NCI-H2227 treated with DMSO at 0.1 percent for 48 hours (cell line): ENCODE measurements around the gene SLX9.
"Not testable (repeated sequence)": the region's sequence is repeated elsewhere in the genome, so short reads cannot be mapped to it uniquely, and the experiment has no call there.

ENCODE experiments used
- DNase-seq: peaks from one replicate; lab custom pipeline; 2025; lab: John Stamatoyannopoulos, UW

SLX9 gene

DNA sequence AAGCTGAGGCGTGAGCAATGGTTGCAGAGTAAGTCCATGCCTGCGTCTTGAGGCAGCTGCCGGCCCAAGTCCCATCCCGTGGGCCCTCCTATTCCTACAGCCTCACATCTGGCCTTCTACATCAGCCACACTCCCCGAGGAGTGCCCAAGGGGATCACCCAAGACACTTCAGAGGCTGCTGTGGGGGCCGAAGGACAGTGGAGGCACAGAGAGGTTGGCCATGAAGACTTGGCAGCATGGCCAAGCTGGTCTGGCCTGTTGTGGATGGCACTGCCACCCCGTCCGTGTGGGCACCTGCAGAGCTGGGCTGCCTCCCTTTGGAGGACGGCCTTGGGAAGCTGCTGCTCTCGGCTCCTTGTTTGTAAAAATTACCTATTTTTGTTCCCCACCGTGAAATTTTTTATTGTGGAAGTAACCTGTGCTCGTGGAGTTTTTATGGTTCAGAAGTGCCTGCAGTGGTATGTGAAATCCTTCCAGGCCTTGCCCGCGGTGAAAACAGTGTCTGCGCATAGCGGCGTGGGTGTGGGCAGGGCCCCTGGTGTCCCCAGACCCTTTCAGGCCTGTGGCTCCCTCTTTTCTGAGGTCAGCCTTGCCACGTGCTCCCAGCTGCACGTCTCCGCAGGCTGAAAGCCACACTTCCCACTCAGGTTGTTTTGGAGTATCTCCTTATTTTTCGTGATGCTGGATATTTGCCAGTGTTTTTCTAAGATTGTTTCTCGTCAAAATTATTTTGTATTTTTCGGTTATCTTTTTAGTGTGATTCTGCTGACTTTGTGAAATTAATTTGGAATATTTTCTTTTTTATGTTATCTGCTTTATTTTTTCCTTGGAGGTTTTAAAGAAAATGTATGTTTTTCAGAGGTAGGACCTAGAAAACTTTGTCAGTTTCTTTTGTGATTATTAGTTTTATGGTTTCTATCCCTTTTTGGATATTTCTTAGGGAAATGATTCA lies 20.6 kb downstream of the SLX9 start:
- no peak for DNase-seq

DNA sequence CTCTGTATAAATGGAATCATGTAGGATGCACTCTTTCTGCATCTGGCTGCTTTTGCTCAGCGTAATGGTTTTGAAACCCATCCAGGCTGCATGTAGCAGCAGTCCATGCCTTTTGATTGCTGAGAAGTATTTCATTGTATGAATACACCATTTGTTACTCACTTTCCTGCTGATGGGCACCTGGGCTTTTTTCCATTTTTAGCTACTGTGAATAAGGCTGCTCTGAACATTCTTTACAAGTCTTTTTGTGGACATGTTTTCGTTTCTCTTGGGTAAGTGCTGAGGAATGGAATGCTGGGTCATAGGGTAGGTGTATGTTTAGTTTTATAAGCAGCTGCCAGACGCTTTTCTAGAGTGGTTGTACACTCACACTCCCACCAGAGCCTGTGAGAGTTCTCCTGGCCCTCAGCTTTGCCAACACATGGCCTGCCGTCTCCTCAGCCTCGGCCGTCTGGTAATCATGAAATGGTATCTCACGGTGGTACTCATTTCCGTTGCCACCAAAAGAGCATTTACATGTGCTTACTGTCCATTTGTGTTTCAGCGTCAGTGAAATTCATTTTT lies 22.7 kb downstream of the SLX9 start:
- no peak for DNase-seq

DNA sequence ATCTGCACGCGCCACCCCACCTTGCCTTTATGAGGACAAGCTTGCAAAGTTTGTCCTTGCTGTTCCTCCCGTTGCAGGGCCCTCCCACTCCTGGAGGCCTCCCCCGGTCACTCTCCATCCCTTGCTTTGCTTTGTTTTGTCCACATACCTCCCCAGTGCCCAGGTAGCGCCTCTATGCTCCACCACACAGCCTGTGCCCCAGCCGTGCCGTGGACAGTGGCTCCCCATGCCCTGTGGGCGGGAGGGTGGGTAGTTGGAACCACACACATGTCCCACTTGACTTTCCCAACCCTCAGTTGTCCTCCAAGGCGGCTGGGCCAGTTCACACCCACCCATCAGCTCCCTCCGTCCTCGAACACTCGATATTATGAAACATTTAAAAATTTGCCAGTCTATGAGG lies 24.6 kb downstream of the SLX9 start:
- no peak for DNase-seq

DNA sequence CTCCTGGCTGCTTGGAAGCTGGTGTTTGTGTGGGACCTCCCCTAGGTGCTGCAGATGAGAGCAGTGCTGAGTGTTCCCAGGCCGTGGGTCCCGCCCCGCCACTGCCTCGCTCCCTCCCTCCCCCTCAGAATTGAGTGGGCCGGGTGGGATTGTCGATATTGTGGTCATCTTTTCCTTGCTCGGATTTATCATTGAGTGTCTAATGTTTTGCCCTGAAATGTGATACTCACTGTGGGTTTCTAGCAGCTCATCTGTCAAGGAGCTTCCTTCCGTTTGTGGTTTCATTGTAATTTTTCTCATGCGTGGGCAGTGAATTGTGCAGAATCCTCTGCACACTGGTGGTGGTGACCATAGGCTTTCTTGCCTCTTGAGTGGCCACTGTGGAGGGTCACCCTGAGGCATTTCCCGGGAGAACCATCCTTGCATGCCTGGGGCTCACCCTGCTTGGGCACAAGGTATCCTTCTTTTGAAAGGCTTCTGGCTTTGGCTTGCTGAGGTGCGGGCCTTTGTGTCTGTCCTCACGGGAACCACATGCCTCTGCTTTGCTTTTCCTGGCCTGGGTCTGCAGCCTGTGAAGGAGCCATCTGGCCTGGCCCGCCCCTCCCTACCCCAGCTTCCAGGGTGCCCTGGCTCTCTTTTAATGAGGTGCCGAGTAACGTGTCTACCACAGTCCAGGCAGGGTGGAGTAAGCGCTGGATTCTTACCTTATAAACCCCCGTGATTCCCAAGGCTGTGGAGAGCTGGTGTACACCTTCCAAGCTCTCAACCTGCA lies 25.6 kb downstream of the SLX9 start:
- DNase-seq = no peak

- peak; percentile 87 for DNase-seq
These were observed 26.6 kb downstream of the SLX9 start for GRCh38 chr21:44966135-44967081.

- no peak for DNase-seq
These were observed 27.5 kb downstream of the SLX9 start for GRCh38 chr21:44967082-44968047.

- no peak for DNase-seq
These were observed 29.3 kb downstream of the SLX9 start for GRCh38 chr21:44969066-44969670.

DNA sequence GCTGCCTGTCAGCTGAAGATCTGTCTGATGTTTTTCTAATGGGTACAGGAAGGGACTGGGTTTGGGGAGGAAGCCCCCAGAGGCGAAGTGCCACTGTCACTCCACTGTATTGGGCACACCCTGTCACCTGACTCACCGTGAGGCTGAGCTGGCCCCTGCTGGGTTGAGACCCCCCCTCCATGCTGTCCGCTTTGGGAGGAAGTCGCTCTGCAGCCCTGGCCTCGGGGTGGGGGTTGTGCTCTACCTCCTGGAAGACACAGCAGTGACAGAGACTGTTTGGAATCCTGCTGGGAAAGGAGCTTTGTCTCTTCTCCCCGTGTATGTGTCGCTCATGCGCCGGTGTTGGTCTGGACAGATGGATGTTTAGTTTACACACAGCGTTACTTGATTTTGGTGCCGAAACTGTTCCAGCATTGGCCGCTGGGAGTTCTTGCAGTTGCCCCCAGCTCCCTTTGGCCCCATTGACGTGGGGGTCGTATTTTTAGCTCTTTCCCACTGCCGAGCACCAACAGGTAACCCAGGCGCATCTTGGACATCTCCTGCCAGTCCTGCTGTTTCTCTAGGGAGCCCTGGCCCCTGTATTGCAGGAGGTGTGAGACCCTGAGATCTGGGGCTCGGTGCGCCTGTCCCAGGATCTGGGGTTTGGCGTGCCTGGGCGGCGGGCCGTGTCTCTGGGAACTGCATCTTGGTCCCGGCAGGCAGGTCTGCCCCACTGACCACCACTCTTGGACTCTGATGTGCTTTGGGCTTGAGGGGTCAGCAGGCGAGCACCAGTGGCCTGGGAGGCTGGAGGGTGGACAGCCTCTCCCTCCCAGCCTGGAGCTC lies 30.3 kb downstream of the SLX9 start:
- DNase-seq = no peak

- DNase-seq = no peak
These were observed 31.2 kb downstream of the SLX9 start for GRCh38 chr21:44970766-44971671.

- no peak for DNase-seq
These were observed 31.8 kb downstream of the SLX9 start for GRCh38 chr21:44971672-44971995.

- no peak for DNase-seq
These were observed 32.5 kb downstream of the SLX9 start for GRCh38 chr21:44972301-44972814.

DNA sequence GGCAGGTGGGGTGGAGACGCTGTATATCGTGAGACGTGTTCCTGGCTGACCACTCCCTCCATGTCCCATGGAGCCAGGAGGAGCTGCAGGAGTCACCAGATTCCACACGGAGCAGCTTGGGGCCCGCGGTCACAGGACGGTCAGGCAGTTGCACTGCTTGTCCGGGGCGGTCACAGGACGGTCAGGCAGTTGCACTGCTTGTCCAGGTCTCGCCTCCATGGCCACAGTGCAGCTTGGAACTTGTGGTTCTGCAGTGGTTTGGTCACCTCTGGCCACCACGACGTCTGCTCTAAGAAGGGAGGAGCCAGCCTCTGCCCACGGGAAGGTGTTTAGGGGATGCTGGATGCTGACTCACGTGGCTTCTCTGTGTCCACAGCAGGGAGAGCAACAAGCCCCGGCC lies 33.0 kb downstream of the SLX9 start:
- DNase-seq = no peak

GRCh38 chr21:44973598-44973997 lies 33.8 kb downstream of the SLX9 start:
- DNase-seq = no peak

DNA sequence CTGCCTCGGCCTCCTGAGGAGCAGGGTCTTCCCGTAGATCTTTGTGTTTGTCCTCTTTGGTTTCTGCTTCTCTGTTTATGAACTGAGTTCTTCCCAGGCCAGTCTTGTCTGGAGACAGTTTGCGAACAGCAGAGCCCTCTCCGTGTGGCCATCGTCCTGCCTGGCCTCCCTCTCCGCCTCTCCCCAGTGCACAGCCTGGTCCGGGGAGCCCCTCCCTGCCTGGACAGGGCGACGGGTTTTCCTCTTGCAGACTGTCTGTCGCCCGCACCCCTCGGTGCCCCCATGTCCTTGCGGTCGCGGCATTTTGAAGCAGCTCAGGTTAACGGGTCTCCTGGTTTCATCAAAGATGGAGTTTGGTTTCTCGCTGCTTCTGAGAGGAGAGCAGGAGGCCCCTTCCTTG lies 34.8 kb downstream of the SLX9 start:
- DNase-seq = no peak

DNA sequence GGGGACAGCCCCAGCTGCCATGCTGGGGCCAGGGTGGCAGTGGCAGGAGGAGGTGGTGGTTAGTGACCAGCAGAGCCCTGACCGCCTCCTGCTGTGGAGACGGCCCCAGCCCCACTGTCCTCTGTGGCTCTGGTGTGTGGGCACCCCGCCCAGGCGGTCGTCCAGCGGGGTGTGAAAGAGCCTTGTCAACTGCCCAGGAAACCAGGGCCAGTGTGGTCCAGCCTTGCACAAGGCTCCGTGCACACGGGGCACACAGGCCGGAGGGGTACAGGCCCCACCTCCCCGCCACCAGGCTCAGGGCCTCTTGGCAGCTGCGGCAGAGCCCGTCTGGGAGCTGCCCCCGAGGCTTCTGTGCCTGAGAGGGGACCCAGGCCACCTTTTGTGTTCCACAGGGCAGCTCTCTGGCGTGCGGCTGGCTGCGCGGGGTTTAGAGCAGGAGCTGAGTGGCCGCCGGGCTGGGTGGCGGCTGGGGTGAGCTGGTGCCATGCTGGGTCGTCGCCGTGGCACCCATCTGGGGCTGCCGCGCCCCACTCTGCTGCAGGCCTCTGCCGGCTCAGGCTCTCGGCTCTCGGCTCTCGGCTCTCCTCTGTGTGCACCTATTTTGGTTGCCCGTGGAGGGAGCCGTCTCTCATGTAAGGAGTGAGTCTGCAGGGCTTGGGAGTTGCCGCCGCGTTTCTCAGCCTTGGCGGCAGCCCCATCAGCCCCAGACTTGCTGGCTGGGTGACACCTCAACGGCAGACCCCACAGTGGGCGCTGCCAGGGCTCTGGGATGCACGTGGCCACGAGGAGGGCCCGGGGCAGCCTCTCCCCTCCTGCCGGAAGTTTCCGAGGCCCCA lies 36.1 kb downstream of the SLX9 start:
- no peak for DNase-seq

GRCh38 chr21:44976556-44977393 lies 36.9 kb downstream of the SLX9 start:
- not testable (repeated sequence) for DNase-seq
